GM23338 (cell line): Measurements from ENCODE around the gene NRCAM. TPM values are rescaled to one million over a fixed set of nuclear protein-coding genes. Genes with fewer than 3 reads are reported as not detected.

Experiments used
- ATAC-seq: fragments of 200-7000 bp; cut with Tn5 transposase; 3 replicates; pipeline ENCODE4 v1.9.1; 2020
- DNase-seq: peaks from one replicate; pipeline ENCODE4 v3.0.0-alpha.2; 2015; ENCODE audit warnings: low spot score
- H2AFZ ChIP-seq: fragments of 200-600 bp; sonication (generic); 2 replicates; pipeline ENCODE4 v1.8.0; 2016; ENCODE audit warnings: antibody characterized with exemption, mild to moderate bottlenecking, moderate library complexity
- H3F3A ChIP-seq: fragments of 200-600 bp; sonication (generic); replicated peaks from 2 replicates; pipeline ENCODE4 v1.8.0; 2017; ENCODE audit warnings: antibody characterized with exemption, mixed run types, low read depth
- H3K27ac ChIP-seq: fragments of 200-600 bp; sonication (generic); 2 replicates; pipeline ENCODE4 v1.6.1; 2016; ENCODE audit warnings: low read depth
- H3K27me3 ChIP-seq: fragments of 200-600 bp; sonication (generic); 2 replicates; pipeline ENCODE4 v1.8.0; 2016; ENCODE audit warnings: mild to moderate bottlenecking, mixed run types, moderate library complexity; ENCODE audit not compliant: insufficient read depth
- H3K36me3 ChIP-seq: fragments of 200-600 bp; sonication (generic); 2 replicates; pipeline ENCODE4 v1.8.0; 2016; ENCODE audit warnings: mild to moderate bottlenecking; ENCODE audit not compliant: insufficient read depth
- H3K4me1 ChIP-seq: fragments of 200-600 bp; sonication (generic); 2 replicates; pipeline ENCODE4 v1.8.0; 2016; ENCODE audit warnings: mild to moderate bottlenecking, moderate library complexity; ENCODE audit not compliant: insufficient read depth
- H3K4me2 ChIP-seq: fragments of 200-600 bp; sonication (generic); 2 replicates; pipeline ENCODE4 v1.7.1; 2017; ENCODE audit warnings: mixed run types
- H3K4me3 ChIP-seq: fragments of 200-600 bp; sonication (generic); 2 replicates; pipeline ENCODE4 v1.6.1; 2016; ENCODE audit warnings: mixed run types
- H3K79me2 ChIP-seq: fragments of 200-600 bp; sonication (generic); replicated peaks from 2 replicates; pipeline ENCODE4 v1.8.0; 2017; ENCODE audit warnings: mild to moderate bottlenecking; ENCODE audit not compliant: insufficient read depth
- H3K9me2 ChIP-seq: fragments of 200-600 bp; sonication (generic); 2 replicates; pipeline ENCODE4 v1.8.0; 2017; ENCODE audit not compliant: insufficient read depth
- H4K20me1 ChIP-seq: fragments of 200-600 bp; sonication (generic); replicated peaks from 2 replicates; pipeline ENCODE4 v1.8.0; 2017; ENCODE audit warnings: mild to moderate bottlenecking; ENCODE audit not compliant: insufficient read depth
- H3K27ac Mint-ChIP-seq: 2 replicates; pipeline ENCODE4 v1.8.0; 2020; ENCODE audit warnings: inconsistent platforms, mild to moderate bottlenecking, moderate library complexity, mixed read lengths
- H3K27me3 Mint-ChIP-seq: 3 replicates; pipeline ENCODE4 v1.8.0; 2022; ENCODE audit warnings: low read depth, mild to moderate bottlenecking, moderate library complexity, mixed read lengths, inconsistent platforms; ENCODE audit not compliant: insufficient read depth, poor library complexity
- H3K36me3 Mint-ChIP-seq: 3 replicates; pipeline ENCODE4 v1.8.0; 2021; ENCODE audit warnings: low read depth, mild to moderate bottlenecking, inconsistent platforms, moderate library complexity, mixed read lengths
- H3K4me1 Mint-ChIP-seq: 3 replicates; pipeline ENCODE4 v1.8.0; 2020; ENCODE audit warnings: mild to moderate bottlenecking, inconsistent platforms, mixed read lengths
- H3K4me3 Mint-ChIP-seq: 3 replicates; pipeline ENCODE4 v1.8.0; 2021; ENCODE audit warnings: moderate library complexity, mild to moderate bottlenecking, inconsistent platforms, mixed read lengths
- H3K9me3 Mint-ChIP-seq: 3 replicates; pipeline ENCODE4 v1.8.0; 2020; ENCODE audit warnings: moderate library complexity, mild to moderate bottlenecking, inconsistent platforms, mixed read lengths
- CREB1 ChIP-seq: fragments of 250-450 bp; sonication (Bioruptor Pico); IDR thresholded peaks from 2 replicates; pipeline ENCODE4 v1.5.0; 2020; ENCODE audit warnings: low read depth, mild to moderate bottlenecking, moderate library complexity
- ETS1 ChIP-seq: IDR thresholded peaks from 2 replicates; pipeline ENCODE4 v1.6.1; 2016; ENCODE audit warnings: antibody characterized with exemption
- EZH2 ChIP-seq: fragments of 200-600 bp; sonication (generic); IDR thresholded peaks from one replicate; pipeline ENCODE4 v1.8.0; 2017; ENCODE audit warnings: antibody characterized with exemption, mild to moderate bottlenecking, low read depth; ENCODE audit not compliant: unreplicated experiment
- EZH2phosphoT487 ChIP-seq: fragments of 200-600 bp; sonication (generic); IDR thresholded peaks from one replicate; pipeline ENCODE4 v1.8.1; 2018; ENCODE audit warnings: antibody characterized with exemption; ENCODE audit not compliant: unreplicated experiment
- JUNB ChIP-seq: IDR thresholded peaks from one replicate; pipeline ENCODE4 v1.6.1; 2016; ENCODE audit warnings: antibody characterized with exemption; ENCODE audit not compliant: unreplicated experiment
- POLR2AphosphoS5 ChIP-seq: IDR thresholded peaks from 2 replicates; pipeline ENCODE4 v1.6.1; 2016; ENCODE audit warnings: antibody characterized with exemption, low read depth
- STAT1 ChIP-seq: IDR thresholded peaks from one replicate; pipeline ENCODE4 v1.6.1; 2016; ENCODE audit warnings: antibody characterized with exemption; ENCODE audit not compliant: unreplicated experiment
- ZNF331 ChIP-seq: fragments of 250-450 bp; sonication (Bioruptor Pico); IDR thresholded peaks from 2 replicates; pipeline ENCODE4 v1.5.0; 2020; ENCODE audit warnings: low read depth, mild to moderate bottlenecking, moderate library complexity
- ZNF462 ChIP-seq: fragments of 250-450 bp; sonication (Bioruptor Pico); IDR thresholded peaks from 2 replicates; pipeline ENCODE4 v1.5.0; 2020; ENCODE audit warnings: mild to moderate bottlenecking, moderate library complexity
- polyA plus RNA-seq: library from polyadenylated mRNA; unstranded; fragments of >200 nt; fragmentation: Nextera tagmentation; extraction: Ambion mirVana; gene quantifications from 2 replicates; pipeline ENCODE4 v1.2.1, GENCODE V29; 2016
- total RNA-seq: library from RNA; depleted of rRNA; stranded (reverse); fragments of >200 nt; shearing (Covaris generic); gene quantifications from 2 replicates; pipeline ENCODE4 v1.2.3, GENCODE V29; 2014
- TF ChIP-seq, protein P1 (sequence below), 2 experiments: fragments of 200-600 bp in 1 of 2; sonication (generic) in 1 of 2; conservative IDR thresholded peaks; 2 replicates each; pipeline versions ENCODE4 v1.5.1 to v1.6.1; 2016 to 2017; ENCODE audit warnings: antibody characterized with exemption in 2 of 2, low read depth in 2 of 2, mild to moderate bottlenecking in 2 of 2, moderate library complexity in 1 of 2

NRCAM gene
- total and polyA plus RNA-seq, 2 experiments from 2014 or later, result 2.5 to 6.8 TPM

DNA sequence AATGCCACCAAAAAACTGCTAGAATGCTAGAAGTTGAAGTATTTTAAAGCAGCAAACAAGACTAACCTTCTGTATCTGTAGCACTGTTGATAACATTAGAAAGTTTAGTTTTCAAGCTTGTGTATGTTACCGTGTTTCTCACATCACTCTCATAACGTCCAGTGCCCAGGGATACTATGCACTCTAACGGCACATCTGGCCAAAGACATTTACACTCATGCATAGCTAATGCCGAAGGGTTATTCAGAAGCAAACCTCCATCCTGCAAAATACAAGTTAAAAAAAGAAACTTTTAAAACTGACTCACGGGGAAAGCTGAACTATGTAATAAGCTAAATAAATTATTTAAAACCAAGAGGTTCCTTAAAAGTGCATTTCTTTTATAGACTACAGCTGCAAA, 22.9 kb upstream of the NRCAM start (continued):
- no peak for TF ChIP-seq ZNF462 (CRISPR knock-in tag)
- no peak for TF ChIP-seq JUNB
- TF ChIP-seq, protein P1, sequence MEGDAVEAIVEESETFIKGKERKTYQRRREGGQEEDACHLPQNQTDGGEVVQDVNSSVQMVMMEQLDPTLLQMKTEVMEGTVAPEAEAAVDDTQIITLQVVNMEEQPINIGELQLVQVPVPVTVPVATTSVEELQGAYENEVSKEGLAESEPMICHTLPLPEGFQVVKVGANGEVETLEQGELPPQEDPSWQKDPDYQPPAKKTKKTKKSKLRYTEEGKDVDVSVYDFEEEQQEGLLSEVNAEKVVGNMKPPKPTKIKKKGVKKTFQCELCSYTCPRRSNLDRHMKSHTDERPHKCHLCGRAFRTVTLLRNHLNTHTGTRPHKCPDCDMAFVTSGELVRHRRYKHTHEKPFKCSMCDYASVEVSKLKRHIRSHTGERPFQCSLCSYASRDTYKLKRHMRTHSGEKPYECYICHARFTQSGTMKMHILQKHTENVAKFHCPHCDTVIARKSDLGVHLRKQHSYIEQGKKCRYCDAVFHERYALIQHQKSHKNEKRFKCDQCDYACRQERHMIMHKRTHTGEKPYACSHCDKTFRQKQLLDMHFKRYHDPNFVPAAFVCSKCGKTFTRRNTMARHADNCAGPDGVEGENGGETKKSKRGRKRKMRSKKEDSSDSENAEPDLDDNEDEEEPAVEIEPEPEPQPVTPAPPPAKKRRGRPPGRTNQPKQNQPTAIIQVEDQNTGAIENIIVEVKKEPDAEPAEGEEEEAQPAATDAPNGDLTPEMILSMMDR (conservative IDR thresholded peaks at IDR 0.05; ENCODE audit: low read depth in 2 of 2), result no peak
- no peak for TF ChIP-seq CREB1 (CRISPR knock-in tag)
- TF ChIP-seq ETS1, result no peak
- TF ChIP-seq POLR2AphosphoS5, result no peak

- Histone ChIP-seq H3K27ac (peak overlapping the region; percentile 2; the same call in 1 of the 2 replicates), H3K4me3 (no peak overlapping the region), H3K4me2 (no peak overlapping the region), H2AFZ (no peak overlapping the region), H3K79me2 (no peaks in the 10 kb centered on the region), H3K36me3 (no peaks in the 10 kb centered on the region), H3K27me3 (no peaks in the 10 kb centered on the region), H3K9me2 (no peaks in the 10 kb centered on the region), H4K20me1 (no peaks in the 10 kb centered on the region), H3F3A (no peaks in the 10 kb centered on the region), H3K4me1 (no peaks in the 10 kb centered on the region)
- H3K27me3 Mint-ChIP-seq, result peaks cover 4% of the 10 kb centered on the region
- ATAC-seq (peak; percentile 74), DNase-seq (peak; percentile 50)
- H3K27ac Mint-ChIP-seq, result no peak overlapping the region
- no peaks in the 10 kb centered on the region for H3K36me3 Mint-ChIP-seq
- H3K9me3 Mint-ChIP-seq, result no peaks in the 10 kb centered on the region
- H3K4me3 Mint-ChIP-seq, result no peak overlapping the region
- peaks cover 7% of the 10 kb centered on the region for H3K4me1 Mint-ChIP-seq
- TF ChIP-seq EZH2, result no peak
- no peak for TF ChIP-seq CREB1 (CRISPR knock-in tag)
- TF ChIP-seq, protein P1 (conservative IDR thresholded peaks at IDR 0.05; ENCODE audit: low read depth in 2 of 2), result no peak
- TF ChIP-seq EZH2phosphoT487, result no peak
- TF ChIP-seq ZNF331 (CRISPR knock-in tag), result no peak
- no peak for TF ChIP-seq STAT1
These were observed 12.0 kb upstream of the NRCAM start for GRCh38 chr7:108468246-108468645.
